NB4 (cell line): Measurements from ENCODE around the gene INPP5B.

Experiments
- CTCF ChIP-seq: IDR thresholded peaks from one replicate; pipeline ENCODE4 v1.5.1; 2012; ENCODE audit warnings: low read depth, low read length
- POLR2A ChIP-seq: IDR thresholded peaks from 2 replicates; pipeline ENCODE4 v1.6.1; 2011; ENCODE audit warnings: mild to moderate bottlenecking; ENCODE audit not compliant: insufficient read length; ENCODE audit errors: extremely low read depth
- TF ChIP-seq, protein P1 (sequence below): IDR thresholded peaks from 2 replicates; pipeline ENCODE4 v1.6.1; 2011; ENCODE audit warnings: low read depth, low read length

DNA sequence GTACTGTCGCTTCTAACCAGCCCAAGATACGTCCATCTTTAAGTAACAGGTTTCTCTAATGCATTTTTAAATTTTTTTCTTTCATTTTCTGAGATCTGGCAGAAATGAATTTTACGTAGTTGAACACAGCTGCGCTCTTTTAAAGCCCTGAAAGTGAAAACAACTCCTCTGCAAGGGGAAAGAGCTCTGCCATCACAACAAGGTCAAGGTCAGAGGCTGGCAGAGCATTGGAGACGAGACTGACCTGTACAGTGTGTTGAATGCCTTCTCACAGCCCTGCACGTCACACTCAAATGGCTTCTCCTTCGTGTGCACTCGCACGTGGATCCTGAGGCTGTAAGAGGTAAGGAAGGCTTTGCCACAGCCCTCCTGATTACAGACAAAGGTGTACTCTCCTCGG, 107.2 kb downstream of the INPP5B start:
- TF ChIP-seq POLR2A (no peak), CTCF (no peak)
- TF ChIP-seq, protein P1, sequence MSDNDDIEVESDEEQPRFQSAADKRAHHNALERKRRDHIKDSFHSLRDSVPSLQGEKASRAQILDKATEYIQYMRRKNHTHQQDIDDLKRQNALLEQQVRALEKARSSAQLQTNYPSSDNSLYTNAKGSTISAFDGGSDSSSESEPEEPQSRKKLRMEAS = no peak
